NCI-H1436 (cell line): ENCODE data around the gene RNF220.

Source experiments
- DNase-seq: peaks from one replicate; lab custom pipeline; 2025; lab: John Stamatoyannopoulos, UW

The RNF220 gene

DNA sequence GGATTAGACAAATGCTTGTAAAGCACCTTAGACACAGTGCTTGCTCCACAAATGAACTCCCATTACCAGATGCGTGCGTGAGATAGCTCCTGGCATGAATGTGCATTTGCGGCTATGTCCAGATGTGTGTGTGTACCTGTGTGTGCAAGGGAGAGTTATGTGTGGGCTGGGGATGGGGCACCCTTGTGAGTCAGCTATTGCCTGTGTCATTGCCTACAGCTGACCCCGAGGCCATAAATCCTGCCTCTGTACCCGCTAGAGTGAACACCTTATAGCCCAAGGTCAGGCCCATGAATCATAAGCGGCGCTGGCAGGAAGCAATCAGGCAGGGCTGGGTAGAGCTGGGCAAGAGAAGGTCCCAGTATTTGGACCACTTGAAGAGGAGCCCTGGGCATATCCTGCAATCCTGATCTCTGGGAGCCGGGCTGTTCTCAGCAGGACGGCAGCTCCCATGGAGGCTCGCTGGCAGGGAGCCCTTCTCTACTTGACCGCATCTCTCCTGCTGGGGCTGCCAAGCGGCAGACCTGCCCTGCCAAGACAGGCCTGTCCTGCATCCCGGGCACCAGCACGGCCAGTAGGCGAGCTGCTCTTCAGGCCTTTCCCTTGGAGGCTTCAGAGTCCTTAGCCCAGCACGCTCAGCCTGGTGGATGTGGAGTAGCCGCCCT is 182.9 kb downstream of the RNF220 start:
- DNase-seq: no peak

DNA sequence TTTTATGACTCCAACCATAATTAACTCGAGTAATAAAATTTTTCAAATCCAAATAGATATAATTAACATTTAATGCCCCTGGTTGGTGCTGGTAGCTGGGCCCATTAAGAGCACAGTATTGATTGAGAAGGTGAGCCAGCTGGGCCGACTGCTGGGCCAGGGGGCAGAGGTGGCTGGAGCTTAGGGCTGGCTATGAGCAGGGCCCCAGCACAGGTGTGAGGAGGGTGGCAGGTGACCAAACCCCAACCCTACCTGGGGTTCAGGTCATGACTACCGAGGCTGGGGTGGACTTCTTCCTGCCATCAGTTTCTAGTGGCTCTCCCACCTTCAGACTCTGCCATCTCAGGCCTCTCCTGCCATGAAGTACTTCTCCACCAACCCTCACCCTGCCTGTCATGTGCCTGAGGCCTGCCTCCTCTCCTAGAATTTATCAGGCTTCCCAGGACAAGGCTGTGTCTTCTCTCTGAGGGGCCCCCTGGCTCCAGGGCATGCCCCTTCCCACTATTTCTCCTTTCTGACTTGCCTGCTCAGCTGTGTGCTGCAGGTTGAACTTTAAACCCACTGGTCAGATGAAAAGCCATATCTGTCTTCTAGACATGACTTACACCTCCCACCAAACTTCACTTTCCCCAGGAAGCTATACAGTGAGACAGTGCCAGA is 183.6 kb downstream of the RNF220 start:
- DNase-seq: no peak

DNA sequence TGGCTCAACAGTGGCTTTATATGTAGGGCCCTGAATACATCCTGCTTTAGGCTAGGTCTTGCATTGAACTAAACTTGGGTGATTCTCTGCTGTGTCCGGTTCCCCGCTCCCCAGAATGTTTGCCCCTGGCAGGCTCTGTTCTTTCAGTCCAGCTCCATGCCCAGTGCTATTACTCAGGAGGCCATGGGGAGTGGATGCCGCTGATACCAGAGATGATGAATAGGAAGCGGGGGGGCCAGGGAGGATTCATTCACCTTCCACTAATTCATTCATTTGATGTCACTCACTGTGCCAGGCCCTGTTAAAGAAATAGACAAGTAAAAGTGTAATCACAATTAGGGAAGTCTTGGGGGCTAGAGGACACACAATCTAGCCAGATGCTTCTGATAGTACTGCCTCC is 185.4 kb downstream of the RNF220 start:
- no peak for DNase-seq

DNA sequence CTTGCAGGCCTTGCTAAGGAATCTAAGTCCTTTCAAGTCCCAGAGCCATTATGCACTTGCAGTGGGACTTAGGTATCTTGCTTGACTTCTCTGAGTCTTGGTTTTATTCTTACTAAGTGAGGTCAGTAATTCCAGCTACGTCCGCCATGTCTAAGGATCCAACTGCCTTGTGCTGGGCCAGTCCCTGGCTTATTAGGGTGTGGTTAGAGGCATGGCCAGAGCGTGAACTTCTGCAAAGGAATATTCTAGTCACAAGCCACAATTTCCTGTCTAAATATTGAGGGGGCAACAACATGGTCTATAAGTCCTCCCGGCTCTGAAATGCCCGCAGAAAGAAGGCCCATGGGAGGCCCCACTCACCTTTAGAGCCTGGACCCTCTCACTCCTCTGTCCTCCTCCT is 186.3 kb downstream of the RNF220 start:
- no peak for DNase-seq

DNA sequence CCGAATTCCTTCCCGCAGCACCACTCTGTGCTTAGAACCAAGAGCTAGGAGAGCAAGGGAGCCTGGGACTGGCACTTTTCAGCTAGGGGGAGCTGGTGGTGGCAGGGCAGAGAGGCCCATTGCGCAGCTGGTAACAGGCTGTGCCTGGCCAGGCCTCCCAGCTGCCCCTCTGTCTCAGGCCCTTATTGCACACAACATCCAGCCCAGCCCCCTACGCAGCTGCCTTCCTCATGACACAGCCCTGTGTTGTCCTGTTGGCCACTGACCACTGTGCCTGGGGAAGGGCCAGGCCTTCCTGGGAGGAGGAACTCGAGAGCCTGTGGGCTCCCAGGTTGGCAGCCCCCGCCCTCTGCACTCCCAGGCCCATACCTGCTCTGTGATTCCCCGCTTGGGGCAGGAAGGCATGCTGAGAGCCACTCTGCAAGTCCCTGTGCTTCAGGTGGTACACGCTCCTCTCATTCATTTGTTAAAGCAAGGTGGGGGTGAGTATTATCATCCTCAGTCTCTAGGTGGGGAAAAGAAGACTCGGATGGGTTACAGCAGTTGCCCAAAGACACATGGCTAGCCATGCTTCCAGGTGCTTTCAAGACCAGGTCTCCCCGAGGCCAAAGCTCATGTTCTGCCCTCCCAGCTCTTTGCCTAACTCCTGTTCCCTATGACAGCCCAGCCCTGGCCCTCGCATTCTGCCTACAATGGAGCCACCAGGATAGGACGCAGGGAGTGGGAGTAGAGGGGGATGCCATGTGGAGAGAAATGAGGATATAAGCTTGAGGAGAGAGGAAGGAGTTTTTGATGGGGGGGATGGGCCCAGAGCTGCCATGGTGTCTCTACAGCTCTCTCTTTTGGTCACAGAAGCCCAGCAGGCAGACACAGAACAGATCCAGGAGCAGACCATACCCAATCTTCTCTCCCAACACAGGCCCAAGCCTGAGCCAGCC is 187.4 kb downstream of the RNF220 start:
- no peak for DNase-seq

DNA sequence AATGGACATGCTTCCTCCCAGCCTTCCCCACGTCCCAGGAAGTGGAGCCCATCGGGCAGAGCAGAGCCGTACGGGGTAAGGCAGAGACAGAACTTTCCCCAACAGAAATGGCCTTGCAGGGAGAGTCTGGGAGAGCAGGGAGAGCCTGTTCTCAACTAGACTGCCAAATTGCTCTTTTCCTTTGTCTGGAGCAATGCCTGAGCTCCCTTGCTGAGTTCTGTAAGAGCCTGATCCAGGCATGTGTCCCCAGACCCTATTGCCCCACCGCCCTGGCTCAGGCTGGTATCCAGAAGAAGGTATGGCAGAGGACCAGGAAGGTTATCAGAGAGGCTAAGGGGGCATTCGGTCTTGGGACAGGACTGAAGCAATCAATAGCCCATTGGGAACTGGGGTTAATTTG is 189.3 kb downstream of the RNF220 start:
- DNase-seq: no peak

DNA sequence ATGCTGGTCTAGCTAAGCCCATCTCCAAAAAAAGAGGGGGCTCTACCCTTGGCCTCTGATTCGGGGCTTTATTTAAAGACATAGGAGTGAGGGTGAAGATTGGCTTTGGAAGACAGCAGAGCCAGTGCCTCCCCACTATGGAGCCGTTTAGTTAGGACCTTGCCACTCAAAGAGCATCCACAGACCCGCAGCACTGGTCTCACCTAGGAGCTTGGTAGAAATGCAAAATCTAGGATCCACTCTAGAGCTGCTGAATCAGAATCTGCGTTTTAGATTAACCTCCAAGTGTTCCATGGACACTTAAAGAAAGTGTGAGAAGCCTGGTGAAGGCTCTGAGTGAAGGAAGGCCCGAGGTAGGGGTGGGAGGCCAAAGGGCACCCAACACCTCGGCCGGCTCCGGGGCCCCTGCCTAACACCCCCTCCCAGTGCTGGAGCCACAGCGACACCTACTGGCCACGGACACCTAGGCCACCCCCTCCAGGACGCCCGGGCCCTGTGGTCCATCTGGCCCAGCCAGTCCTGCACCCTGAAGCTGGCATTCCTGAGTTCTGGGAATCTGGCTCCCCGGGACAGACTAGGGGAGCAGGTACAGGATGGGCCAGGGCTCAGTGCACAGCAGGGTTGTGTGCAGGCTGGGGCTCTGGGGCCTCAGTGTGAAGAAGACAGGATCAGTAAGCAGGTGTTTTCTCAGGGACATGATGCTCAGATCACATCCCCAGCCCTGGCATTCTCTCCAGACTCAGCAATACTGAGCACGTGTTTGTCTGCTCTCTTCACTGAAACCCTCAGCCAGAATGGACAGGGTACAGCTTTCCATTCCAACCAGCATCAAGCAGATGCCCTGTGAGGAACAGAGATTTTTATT is 190.0 kb downstream of the RNF220 start:
- peak; percentile 66 for DNase-seq

DNA sequence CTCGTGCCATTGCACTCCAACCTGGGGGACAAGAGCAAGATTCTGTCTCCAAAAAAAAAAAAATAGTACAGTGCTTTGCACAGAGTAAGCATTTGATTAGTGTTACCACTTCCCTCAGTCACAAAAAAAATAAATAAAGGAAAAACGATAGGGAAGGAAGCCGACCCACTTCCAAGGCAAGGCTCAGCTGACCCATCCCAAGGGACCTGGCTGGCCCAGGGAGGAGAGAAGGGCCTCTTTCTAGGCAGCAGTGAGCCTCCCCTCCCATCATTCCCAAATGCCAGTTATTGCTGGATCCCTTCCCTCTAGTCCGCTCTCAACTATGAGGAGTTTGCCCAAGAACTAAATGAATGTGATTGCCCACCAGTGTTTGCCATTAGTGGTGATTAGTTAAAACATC is 191.5 kb downstream of the RNF220 start:
- DNase-seq: no peak

DNA sequence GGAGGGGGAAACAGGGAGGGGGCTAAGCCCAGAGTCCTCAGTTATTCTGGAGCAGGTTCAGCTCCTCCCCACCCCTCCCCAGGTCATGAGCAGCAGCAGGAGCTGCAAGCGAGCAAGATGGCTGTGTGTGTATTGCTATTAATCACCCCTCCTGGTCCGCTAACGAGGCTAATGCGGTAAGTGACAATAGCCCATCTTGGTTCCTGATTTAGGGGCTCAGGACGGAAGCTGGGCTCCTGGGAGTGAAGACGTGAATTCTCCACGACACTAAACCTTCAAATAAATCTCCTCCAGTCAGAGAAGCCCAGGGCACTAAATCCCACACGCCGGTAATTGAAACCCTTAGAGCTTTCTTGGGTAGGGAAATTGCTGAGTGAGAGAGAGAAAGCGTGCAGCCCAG is 193.1 kb downstream of the RNF220 start:
- DNase-seq: no peak

DNA sequence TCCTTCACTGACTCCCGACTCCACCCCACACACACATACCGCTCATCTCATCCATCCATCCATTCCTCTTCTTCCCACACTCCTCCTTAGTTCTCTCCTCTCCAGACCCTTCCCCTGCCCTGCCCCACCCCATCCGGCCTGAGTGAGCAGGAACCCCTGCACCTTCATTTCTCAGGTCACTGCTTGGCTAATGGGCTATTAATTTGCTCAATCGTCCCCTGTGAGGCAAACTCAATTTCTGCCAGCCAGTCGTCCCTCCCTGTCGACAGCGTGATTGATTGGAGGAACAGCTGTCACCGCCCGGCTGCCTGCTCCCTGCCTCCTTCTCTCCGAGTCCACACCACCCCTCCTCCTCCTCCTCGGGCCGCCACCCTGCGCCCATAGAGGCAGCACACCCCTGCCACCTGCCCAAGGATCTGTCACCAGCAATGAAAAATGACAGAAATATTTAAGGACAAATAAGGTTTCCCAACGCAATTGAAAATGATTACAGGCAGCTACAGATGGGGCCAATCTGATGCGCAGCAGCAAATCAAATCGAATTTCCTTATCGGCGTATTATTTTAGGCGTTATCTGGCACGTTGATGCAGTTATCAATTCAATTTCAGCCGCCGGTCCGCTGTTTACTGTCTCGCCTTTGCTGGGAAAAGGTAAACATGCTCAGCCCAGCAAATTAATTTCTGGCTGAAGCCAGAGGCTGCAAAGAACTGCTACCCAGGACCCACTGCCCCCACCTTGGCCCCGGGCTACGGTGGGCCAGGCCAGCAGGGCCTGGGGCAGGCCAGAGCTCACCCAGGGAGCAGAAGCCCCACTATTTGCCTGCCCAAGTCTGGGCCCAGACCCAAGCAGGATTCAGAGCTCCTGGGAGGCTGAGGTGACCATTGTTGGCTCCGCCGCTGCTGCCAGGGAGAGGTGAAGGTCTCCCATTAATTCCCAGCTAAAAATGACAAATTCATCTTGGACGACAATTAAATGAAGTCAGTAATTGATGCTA is 197.9 kb downstream of the RNF220 start:
- DNase-seq: no peak

DNA sequence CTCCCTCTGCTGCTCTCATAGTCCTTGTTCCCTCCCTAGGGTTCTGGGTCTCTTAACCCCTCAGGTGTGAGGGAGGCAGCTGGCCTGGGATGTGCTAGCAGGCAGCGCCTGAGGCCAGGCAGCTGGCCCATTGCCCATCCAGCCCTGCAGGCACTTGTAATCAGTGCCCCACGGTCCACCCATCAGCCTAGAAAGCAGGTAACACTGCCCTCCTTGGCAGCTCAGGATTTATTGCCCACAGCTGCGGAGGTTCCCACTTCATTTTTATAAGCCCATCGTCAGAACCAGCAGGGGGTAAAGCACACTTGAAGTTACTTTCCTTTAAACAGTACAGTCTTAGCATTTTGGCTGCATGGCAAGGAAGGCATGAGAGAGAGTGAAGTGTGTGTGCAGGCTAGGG is 198.7 kb downstream of the RNF220 start:
- DNase-seq: peak; percentile 31

DNA sequence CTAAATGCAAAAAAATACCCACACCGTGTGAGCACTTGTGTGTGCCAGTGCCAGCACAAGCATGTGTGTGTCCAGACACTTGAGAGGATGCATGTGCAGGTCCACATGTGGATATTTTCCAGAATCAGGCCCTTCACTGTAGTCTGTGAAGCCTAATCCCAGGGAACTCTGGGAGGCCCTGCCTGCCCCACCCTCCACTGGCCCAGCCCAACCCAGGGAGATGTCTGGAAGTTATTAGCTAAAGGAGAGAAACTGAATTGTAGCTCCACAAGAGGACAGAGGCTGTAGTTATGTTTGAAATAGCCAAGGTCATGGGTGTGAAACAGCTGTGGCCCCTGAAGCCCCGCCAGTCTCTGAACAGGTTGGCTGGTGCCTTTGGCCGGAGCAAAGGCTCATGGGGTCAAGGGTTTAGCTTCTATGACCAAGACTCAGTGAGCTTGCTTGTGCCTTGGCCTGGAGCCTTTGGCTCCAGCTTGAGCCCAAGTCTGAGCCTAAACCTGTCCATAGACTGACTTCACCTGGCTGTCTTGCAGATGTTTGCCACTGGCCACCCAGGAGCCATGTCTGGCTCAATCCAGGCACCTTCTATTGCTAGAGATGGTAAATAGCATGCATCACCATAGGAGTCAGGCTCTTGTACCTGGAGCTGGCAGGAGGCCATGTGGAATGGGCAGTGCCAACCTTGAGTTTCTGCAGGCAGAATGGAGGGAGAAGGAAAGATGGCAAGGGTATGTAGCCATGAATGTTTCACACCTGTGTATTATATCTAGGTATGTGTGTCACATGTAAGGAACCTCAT is 199.3 kb downstream of the RNF220 start:
- DNase-seq: no peak

DNA sequence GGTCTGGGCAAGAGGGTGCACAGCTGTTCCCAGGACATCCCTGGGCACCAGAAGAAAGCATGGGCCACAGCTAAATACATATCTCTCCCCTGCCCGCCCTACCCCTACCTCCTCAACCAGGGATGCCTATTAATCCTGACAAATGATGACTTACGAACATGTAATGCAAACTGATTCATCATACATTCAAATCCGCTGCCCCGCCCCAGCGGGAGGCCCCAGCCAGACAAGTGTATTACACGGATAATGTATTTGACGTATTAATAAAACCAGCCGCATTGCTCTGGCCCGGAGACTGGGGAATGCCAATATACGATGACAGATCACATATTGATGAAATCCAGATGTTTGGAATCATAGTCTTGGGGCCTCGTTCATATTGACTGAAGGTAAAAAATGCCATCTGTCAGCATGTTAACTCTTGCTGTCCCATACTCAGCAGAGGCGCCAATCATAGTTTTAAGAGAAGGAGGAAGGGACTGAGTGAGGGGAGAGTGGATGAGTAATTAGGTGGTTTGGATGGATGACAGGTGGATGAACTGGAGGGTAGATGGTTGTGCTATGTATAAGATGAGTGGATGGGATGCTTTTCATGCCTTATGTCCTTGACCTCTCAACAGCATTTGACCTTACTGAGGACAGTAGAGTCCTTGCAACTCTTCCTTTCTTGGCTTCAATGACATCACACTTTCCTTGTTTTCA is 201.0 kb downstream of the RNF220 start:
- DNase-seq: no peak

DNA sequence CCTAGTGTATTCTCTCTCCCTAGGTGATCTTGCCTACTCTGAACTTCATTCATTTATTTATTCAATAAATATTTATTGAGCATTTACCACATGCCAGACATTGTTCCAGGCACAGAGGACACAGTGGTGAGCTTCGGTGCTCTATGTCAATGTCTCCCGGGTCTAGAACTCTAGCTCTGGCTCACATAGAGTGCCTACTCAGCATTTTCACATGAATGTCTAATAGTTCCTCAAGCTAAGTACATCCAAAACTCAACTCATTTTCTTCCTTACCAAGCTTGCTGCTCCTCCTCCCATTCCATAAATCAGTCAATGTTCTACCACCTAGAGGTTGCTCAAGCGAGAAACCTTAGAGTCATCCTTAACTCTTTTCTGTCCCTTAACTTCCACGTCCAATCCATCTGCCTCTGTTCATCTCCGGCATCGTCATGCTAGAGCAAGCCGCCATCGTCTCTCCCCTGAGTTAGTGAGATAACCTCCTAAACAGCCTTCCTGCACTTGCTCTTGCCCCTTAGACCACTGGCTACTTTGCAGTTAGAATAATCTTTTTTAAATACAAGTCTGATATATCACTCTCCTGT is 201.7 kb downstream of the RNF220 start:
- DNase-seq: no peak

DNA sequence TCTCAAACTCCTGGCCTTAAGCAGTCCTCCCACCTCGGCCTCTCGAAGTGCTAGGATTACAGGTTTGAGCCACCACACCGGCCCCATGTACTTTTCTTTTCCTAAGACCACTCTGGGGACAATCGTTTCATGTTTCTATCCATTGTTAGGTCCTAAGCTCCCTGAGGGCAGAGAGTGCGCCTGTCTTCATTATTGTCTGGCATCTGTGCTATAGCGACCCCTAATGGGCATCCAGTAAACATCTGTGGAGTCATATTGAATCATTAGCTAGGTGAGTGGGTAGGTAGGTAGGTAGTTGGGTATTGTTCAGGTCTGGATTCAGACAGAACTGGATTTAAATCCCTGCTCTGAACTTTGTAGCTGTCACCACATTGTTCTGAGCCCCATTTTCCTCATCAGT is 203.1 kb downstream of the RNF220 start:
- no peak for DNase-seq

DNA sequence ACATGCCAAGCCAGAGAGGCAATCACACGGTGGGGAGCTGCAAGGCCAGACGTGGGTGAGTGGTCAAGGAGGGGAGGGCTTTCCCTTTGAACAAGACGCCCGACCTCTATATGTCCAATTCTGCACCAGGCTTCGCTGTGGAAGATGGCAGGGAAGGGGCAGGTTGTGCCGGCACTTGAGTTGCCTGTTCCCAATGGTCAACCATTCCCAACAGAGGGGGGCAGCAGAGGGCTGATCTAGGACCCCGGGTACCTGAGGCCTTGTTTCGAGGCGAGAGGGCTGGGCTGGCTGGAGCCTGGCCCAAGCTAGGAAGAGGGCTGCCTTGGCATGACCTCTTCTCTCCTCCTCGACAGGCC is 204.3 kb downstream of the RNF220 start:
- peak; percentile 6 for DNase-seq

DNA sequence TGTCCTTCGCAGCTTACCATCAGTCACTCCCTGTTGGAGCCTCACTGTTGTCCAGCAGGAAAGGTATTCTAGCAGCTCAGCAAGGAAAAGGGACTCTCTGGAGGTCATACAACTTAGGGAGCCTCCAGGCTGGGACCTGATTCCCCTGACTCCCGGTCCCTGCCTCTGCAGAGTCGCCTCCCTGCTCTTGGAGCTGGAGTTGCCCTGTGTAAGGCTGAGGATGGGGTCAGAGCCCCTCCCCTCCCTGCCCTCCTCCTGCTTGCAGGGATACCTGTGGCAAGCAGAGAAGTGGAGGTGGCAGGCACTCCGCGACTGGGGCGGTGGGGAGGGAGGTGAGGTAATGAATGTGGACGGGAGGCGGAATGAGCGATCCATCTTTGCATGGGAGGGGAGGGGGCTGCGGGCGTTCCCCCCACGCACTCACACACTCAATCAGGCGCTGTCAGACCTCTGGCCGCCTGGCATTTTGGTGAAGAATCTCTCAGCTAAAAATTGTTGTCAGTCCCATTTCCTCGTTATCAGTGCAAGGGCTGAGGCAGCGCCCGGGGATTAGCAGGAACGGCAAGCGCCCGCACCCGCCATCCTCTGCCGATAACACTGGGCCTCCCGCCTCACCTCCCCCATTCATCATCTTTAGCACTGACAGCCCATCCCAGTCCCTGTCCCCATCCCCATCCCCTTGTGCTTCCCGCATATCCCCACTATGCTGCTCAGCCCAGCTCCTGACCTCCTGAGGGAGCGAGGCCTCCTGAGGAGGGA is 204.9 kb downstream of the RNF220 start:
- DNase-seq: no peak

DNA sequence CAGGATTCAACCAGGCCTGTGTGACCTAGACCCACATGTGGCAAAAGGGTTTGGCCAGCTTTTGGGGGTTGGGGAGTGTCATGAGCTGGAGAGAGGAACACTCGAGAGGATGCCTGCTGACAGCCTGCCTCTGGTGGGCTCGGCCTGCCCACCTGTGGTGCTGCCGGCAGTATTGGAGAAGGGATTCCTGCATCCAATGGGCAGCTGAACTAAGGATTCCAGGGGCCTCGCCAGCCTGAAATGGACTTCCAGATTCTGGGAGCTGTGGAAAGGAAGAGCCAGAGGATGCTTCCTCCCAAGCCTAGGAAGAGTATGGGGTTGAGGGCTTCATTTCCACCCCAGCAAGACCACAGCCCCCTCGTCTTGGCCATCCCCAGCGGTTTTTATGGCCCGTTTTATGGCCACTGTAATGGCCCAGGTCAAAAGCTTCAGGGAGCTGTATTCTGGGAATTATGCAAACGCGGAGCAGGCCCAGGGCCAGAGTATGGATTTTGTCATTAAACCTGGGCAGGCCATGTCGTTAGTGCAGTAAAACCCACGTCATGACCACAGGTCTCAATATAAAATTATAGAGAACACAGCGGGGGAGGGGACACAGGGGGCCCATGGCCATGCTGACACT is 205.6 kb downstream of the RNF220 start:
- DNase-seq: no peak
